Transverse colon (tissue), 4 donors: ENCODE data around the gene AP1G2.

Source experiments
- CTCF ChIP-seq, 5 experiments: fragments of 200-600 bp in 3 of 5; fragments of 450-650 bp in 2 of 5; sonication (generic) in 3 of 5; IDR thresholded peaks; 1 replicate in 2 of 5; 2 replicates in 3 of 5; pipeline ENCODE4 v1.5.1; 2016 to 2017; ENCODE audit warnings: antibody characterized with exemption in 5 of 5, inconsistent platforms in 3 of 5, mild to moderate bottlenecking in 2 of 5, moderate library complexity in 1 of 5
- EP300 ChIP-seq: sonication (generic); formaldehyde crosslinking; IDR thresholded peaks from one replicate; pipeline ENCODE4 v1.6.1; 2017; ENCODE audit warnings: antibody characterized with exemption, low read depth
- POLR2A ChIP-seq: fragments of 450-650 bp; IDR thresholded peaks from one replicate; pipeline ENCODE4 v1.6.1; 2016; ENCODE audit warnings: antibody characterized with exemption, mild to moderate bottlenecking, moderate library complexity
- POLR2AphosphoS5 ChIP-seq, 3 donors: sonication (generic); formaldehyde crosslinking; IDR thresholded peaks; one replicate each; pipeline ENCODE4 v1.6.1; 2016; ENCODE audit warnings: antibody characterized with exemption in 3 of 3

DNA sequence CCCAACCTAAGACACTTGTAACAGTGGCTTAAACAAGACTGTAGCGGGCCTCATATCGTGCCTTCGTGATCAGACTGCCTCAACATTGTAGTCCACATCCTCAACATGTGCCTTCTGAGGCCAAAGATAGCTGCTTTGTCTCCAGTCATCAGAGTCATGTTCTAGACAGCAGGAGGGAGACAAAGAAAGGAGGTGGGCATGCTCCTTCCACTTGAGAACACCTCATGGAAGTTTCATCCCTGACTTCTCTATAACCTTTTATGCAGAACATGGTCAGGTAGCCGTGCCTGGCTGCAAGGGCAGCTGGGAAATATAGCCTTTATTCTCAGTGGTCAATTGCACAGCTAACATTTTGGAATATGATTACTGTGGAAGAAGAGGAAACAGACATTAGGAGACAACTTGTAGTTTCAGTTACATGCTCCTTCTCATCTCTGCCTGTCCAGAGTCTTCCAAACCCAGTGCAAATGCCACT is 43.3 kb upstream of the AP1G2 start:
- TF ChIP-seq CTCF (IDR thresholded peaks at IDR 0.05) (no peak), POLR2AphosphoS5 (IDR thresholded peaks at IDR 0.05) (no peak), EP300 (no peak), POLR2A (no peak)
